ENCODE results near the gene NUMB. TPM values are rescaled to one million over a fixed set of nuclear protein-coding genes. Genes with fewer than 3 reads are reported as not detected.
A peak's percentile ranks its signal among the peaks of the same experiment; 100 is the strongest.
"Not testable (repeated sequence)": the region's sequence is repeated elsewhere in the genome, so short reads cannot be mapped to it uniquely, and the experiment has no call there.

NUMB gene
- total and polyA plus RNA-seq, 3 experiments from 2014 or later, result 36.5 to 39.0 (median 38.5) TPM

GRCh38 chr14:73402579-73402978, 55.8 kb downstream of the NUMB start:
- ChIA-PET POLR2A (no interaction called here), CTCF (no interaction called here)
- Histone ChIP-seq H3K27me3 (ENCODE audit: insufficient read depth, low read length, poor library complexity, severe bottlenecking) (no peaks in the 10 kb centered on the region), H3K4me1 (ENCODE audit: insufficient read depth, low read length) (no peaks in the 10 kb centered on the region), H3K36me3 (ENCODE audit: insufficient read depth, low read length) (no peaks in the 10 kb centered on the region), H3K4me3 (ENCODE audit: low read length) (no peak overlapping the region), H3K27ac (ENCODE audit: low read depth, low read length) (no peak overlapping the region), H3K9me3 (ENCODE audit: low read length) (no peaks in the 10 kb centered on the region)
- Mint-ChIP-seq H3K9me3 (no peaks in the 10 kb centered on the region), H3K27ac (no peak overlapping the region), H3K27me3 (no peaks in the 10 kb centered on the region), H3K36me3 (peaks cover 10 to 29% (median 11%) of the 10 kb centered on the region in 3 donors), H3K4me3 (no peak overlapping the region), H3K4me1 (peaks cover 10 to 25% (median 20%) of the 10 kb centered on the region in 3 donors)
- no peak for DNase-seq

DNA sequence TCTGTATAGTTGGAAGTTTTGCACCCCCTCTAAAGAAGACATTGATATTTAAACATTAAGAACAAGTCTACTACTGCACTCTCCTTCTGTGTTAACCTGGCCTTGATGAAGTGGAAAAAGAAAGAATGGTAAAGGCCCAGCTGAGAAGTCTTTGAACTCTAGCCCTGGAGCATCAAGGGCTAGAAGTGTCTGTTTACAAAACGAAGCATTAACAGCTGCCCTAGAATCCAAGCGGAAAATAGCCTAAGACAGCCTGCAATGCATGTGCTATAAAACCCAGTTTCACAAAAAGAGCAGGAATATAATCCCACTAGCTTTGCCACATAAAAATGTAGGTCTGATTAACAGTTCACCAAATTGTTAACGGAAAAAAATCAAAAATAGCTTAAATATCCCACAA, 60.5 kb downstream of the NUMB start:
- CTCF ChIA-PET, result no interaction called here
- peak overlapping the region in 1 of 8 donors; percentile 26 for H3K27ac Mint-ChIP-seq
- Histone ChIP-seq H3K27me3 (ENCODE audit: insufficient read depth, low read length, poor library complexity, severe bottlenecking) (no peaks in the 10 kb centered on the region), H3K4me1 (ENCODE audit: insufficient read depth, low read length) (no peaks in the 10 kb centered on the region), H3K36me3 (ENCODE audit: insufficient read depth, low read length) (no peaks in the 10 kb centered on the region), H3K4me3 (ENCODE audit: low read length) (no peak overlapping the region), H3K27ac (ENCODE audit: low read depth, low read length) (no peak overlapping the region), H3K9me3 (ENCODE audit: low read length) (no peaks in the 10 kb centered on the region)
- H3K36me3 Mint-ChIP-seq, result peaks cover 0 to 13% (median 6%) of the 10 kb centered on the region in 3 donors
- H3K27me3 Mint-ChIP-seq, result no peaks in the 10 kb centered on the region
- no peak overlapping the region for H3K4me3 Mint-ChIP-seq
- H3K9me3 Mint-ChIP-seq, result no peaks in the 10 kb centered on the region
- H3K4me1 Mint-ChIP-seq, result peaks cover 16 to 35% (median 28%) of the 10 kb centered on the region in 3 donors
- DNase-seq, result no peak
- POLR2A ChIA-PET, result no interaction called here

DNA sequence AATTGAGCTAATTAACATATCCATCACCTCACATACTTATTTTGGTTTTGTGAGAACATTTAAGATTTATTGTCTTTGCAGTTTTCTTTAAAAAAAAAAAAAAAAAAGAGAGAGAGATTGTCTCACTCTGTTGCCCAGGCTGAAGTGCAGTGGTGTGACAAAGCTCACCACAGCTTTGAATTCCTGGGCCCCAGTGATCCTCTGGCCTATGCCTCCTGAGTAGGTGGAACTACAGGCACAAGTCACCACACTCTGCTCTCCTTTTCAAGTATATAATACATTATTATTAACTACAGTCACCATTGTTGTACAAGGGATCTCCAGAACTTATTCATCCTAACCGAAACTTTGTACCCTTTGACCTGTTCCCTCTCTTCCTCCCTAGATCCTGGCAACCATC, 64.0 kb downstream of the NUMB start:
- Mint-ChIP-seq H3K4me1 (peaks cover 10 to 29% (median 19%) of the 10 kb centered on the region in 3 donors), H3K27ac (peak overlapping the region in 3 of 8 donors; percentile 32 to 57 (median 44)), H3K36me3 (peaks cover 0 to 10% (median 7%) of the 10 kb centered on the region in 3 donors), H3K9me3 (no peaks in the 10 kb centered on the region), H3K4me3 (no peak overlapping the region), H3K27me3 (no peaks in the 10 kb centered on the region)
- Histone ChIP-seq H3K27ac (ENCODE audit: low read depth, low read length) (no peak overlapping the region), H3K4me1 (ENCODE audit: insufficient read depth, low read length) (no peaks in the 10 kb centered on the region), H3K9me3 (ENCODE audit: low read length) (no peaks in the 10 kb centered on the region), H3K27me3 (ENCODE audit: insufficient read depth, low read length, poor library complexity, severe bottlenecking) (no peaks in the 10 kb centered on the region), H3K4me3 (ENCODE audit: low read length) (no peak overlapping the region), H3K36me3 (ENCODE audit: insufficient read depth, low read length) (no peaks in the 10 kb centered on the region)
- ChIA-PET POLR2A (interaction anchor here (0.7 kb wide), 1 partner anchor 251 kb away, joined by 4 read pairs; no protein-coding TSS in a partner anchor), CTCF (no interaction called here)
- DNase-seq, result no peak

GRCh38 chr14:73393375-73393774, 65.0 kb downstream of the NUMB start:
- Histone ChIP-seq H3K4me3 (ENCODE audit: low read length) (no peak overlapping the region), H3K9me3 (ENCODE audit: low read length) (no peaks in the 10 kb centered on the region), H3K4me1 (ENCODE audit: insufficient read depth, low read length) (no peaks in the 10 kb centered on the region), H3K27ac (ENCODE audit: low read depth, low read length) (no peak overlapping the region), H3K36me3 (ENCODE audit: insufficient read depth, low read length) (no peaks in the 10 kb centered on the region), H3K27me3 (ENCODE audit: insufficient read depth, low read length, poor library complexity, severe bottlenecking) (no peaks in the 10 kb centered on the region)
- POLR2A ChIA-PET, result no interaction called here
- CTCF ChIA-PET, result no interaction called here
- peaks cover 10 to 29% (median 19%) of the 10 kb centered on the region in 3 donors for H3K4me1 Mint-ChIP-seq
- peaks cover 0 to 8% (median 7%) of the 10 kb centered on the region in 3 donors for H3K36me3 Mint-ChIP-seq
- H3K27me3 Mint-ChIP-seq, result no peaks in the 10 kb centered on the region
- no peak overlapping the region for H3K4me3 Mint-ChIP-seq
- H3K27ac Mint-ChIP-seq, result no peak overlapping the region
- no peak for DNase-seq
- H3K9me3 Mint-ChIP-seq, result no peaks in the 10 kb centered on the region

DNA sequence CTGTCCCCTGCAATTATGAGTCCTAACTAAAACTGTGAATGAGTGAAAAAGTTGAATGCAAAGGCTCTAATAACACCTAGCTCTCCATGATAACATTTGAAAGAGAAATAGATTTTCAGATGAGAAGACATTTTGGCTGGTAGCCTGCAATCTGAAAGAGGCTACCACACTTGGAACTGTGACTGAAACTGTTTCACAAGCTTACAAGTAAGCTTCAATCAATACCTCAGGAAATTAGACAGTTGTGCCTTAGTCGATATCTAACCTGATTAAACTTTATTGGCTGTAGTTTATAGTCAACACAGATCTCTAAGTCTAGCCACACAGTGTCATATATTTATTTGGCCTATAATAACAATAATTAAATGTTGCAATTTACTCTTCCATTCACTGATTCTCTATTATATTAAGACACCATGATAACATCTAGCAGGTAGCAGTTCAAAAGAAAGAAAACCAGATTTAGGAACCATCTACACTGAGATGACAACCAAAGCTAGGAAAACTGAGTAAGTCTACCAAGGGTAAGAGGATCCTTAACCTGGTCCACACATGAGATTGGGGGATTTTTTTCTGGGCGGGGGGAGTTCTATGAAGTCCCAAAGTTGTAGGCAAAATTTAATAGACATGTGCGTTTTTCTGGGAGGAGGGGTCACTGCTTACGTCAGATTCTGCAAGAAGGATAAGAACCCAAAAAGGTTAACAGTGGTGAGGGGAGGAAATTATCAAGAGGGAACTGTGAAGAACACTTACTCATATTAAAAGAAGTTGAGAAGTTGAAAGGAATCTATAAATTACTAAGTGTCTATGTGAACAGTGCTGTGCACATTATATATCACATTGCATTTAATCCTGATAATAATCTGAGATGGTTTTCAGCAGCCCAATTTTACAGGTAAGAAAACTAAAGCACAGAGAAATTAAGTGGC, 65.8 kb downstream of the NUMB start:
- no peaks in the 10 kb centered on the region for H3K9me3 Mint-ChIP-seq
- H3K4me1 Mint-ChIP-seq, result peaks cover 10 to 26% (median 19%) of the 10 kb centered on the region in 3 donors
- no peak overlapping the region for H3K4me3 Mint-ChIP-seq
- H3K36me3 Mint-ChIP-seq, result peaks cover 0 to 8% (median 6%) of the 10 kb centered on the region in 3 donors
- H3K27me3 Mint-ChIP-seq, result no peaks in the 10 kb centered on the region
- peak overlapping the region in 2 of 8 donors; percentile 9 to 56 for H3K27ac Mint-ChIP-seq
- H3K4me1 ChIP-seq (ENCODE audit: insufficient read depth, low read length), result no peaks in the 10 kb centered on the region
- CTCF ChIA-PET, result no interaction called here
- H3K27me3 ChIP-seq (ENCODE audit: insufficient read depth, low read length, poor library complexity, severe bottlenecking), result no peaks in the 10 kb centered on the region
- H3K4me3 ChIP-seq (ENCODE audit: low read length), result no peak overlapping the region
- H3K36me3 ChIP-seq (ENCODE audit: insufficient read depth, low read length), result no peaks in the 10 kb centered on the region
- no peak for DNase-seq
- no peak overlapping the region for H3K27ac ChIP-seq (ENCODE audit: low read depth, low read length)
- no peaks in the 10 kb centered on the region for H3K9me3 ChIP-seq (ENCODE audit: low read length)
- POLR2A ChIA-PET, result no interaction called here

DNA sequence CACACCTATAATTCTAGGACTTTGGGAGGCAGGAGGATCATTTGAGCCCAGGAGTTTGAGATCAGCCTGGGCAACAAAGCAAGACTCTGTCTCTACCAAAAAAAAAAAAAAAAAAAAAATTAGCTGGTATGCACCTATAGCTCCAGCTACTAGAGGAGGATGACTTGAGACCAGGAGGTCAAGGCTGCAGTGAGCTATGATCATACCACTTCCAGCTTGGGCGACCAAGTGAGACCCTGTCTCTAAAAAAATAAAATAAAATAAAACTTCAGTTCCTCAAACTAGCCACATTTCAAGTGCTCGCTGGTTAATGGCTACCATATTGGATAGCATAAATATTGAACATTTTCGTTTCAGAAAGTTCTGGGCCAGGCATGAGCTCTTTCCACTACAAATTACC, 70.5 kb downstream of the NUMB start:
- H3K9me3 ChIP-seq (ENCODE audit: low read length); H3K27me3 Mint-ChIP-seq; DNase-seq; H3K27ac Mint-ChIP-seq; H3K4me1 ChIP-seq (ENCODE audit: insufficient read depth, low read length); H3K4me3 Mint-ChIP-seq; H3K27me3 ChIP-seq (ENCODE audit: insufficient read depth, low read length, poor library complexity, severe bottlenecking); H3K36me3 ChIP-seq (ENCODE audit: insufficient read depth, low read length); H3K4me1 Mint-ChIP-seq; H3K27ac ChIP-seq (ENCODE audit: low read depth, low read length); H3K4me3 ChIP-seq (ENCODE audit: low read length): not testable (repeated sequence)
- peaks cover 0 to 13% (median 10%) of the 10 kb centered on the region in 5 donors for H3K9me3 Mint-ChIP-seq
- CTCF ChIA-PET, result interaction anchor here (0.7 kb wide), 2 partner anchors 9 to 129 kb away, joined by 3 to 4 read pairs; no protein-coding TSS in a partner anchor
- POLR2A ChIA-PET, result interaction anchor here (0.6 kb wide), 1 partner anchor 8 kb away, joined by 3 read pairs; no protein-coding TSS in a partner anchor
- H3K36me3 Mint-ChIP-seq, result peaks cover 10 to 18% (median 17%) of the 10 kb centered on the region in 3 donors

DNA sequence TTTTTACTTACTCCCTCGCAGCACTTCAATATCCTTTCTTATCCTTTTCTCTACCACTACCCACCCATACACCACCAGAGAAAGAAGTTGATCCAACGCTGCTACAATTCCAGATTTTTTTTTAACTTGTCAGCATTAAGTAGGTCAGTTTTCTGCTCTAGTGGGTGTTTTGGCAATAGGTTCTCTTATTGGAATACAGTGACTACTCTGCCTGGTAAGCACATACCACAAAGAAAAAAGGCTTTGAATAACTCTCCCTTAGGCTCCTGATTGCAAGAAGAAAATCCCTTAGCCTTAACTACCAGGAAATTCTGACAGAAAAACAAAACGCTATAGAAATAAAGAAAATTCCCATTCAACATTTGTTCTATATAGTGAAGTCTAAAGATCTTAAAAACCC, 72.0 kb downstream of the NUMB start:
- no peak overlapping the region for H3K4me3 Mint-ChIP-seq
- H3K27me3 ChIP-seq (ENCODE audit: insufficient read depth, low read length, poor library complexity, severe bottlenecking), result no peaks in the 10 kb centered on the region
- no peak overlapping the region for H3K27ac ChIP-seq (ENCODE audit: low read depth, low read length)
- H3K27me3 Mint-ChIP-seq, result no peaks in the 10 kb centered on the region
- H3K27ac Mint-ChIP-seq, result no peak overlapping the region
- ChIA-PET CTCF (no interaction called here), POLR2A (no interaction called here)
- no peaks in the 10 kb centered on the region for H3K4me1 ChIP-seq (ENCODE audit: insufficient read depth, low read length)
- H3K36me3 ChIP-seq (ENCODE audit: insufficient read depth, low read length), result no peaks in the 10 kb centered on the region
- DNase-seq, result no peak
- peaks cover 15 to 23% (median 22%) of the 10 kb centered on the region in 3 donors for H3K36me3 Mint-ChIP-seq
- H3K4me3 ChIP-seq (ENCODE audit: low read length), result no peak overlapping the region
- H3K9me3 Mint-ChIP-seq, result peaks cover 4 to 15% (median 13%) of the 10 kb centered on the region in 5 donors
- peaks cover 2 to 8% (median 6%) of the 10 kb centered on the region in 3 donors for H3K4me1 Mint-ChIP-seq
- H3K9me3 ChIP-seq (ENCODE audit: low read length), result no peaks in the 10 kb centered on the region

DNA sequence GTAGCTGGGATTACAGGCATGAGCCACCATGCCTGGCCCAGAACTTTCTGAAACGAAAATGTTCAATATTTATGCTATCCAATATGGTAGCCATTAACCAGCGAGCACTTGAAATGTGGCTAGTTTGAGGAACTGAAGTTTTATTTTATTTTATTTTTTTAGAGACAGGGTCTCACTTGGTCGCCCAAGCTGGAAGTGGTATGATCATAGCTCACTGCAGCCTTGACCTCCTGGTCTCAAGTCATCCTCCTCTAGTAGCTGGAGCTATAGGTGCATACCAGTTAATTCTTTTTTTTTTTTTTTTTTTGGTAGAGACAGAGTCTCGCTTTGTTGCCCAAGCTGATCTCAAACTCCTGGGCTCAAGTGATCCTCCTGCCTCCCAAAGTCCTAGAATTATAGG, 73.3 kb downstream of the NUMB start:
- H3K27me3 ChIP-seq (ENCODE audit: insufficient read depth, low read length, poor library complexity, severe bottlenecking); H3K27ac Mint-ChIP-seq; POLR2A ChIA-PET; DNase-seq; H3K27me3 Mint-ChIP-seq; H3K4me3 Mint-ChIP-seq; H3K4me3 ChIP-seq (ENCODE audit: low read length); H3K36me3 ChIP-seq (ENCODE audit: insufficient read depth, low read length); H3K27ac ChIP-seq (ENCODE audit: low read depth, low read length); H3K4me1 ChIP-seq (ENCODE audit: insufficient read depth, low read length); H3K9me3 ChIP-seq (ENCODE audit: low read length); CTCF ChIA-PET: not testable (repeated sequence)
- Mint-ChIP-seq H3K9me3 (peaks cover 4 to 15% (median 13%) of the 10 kb centered on the region in 5 donors), H3K4me1 (peaks cover 5 to 13% (median 8%) of the 10 kb centered on the region in 3 donors), H3K36me3 (peaks cover 15 to 24% (median 23%) of the 10 kb centered on the region in 3 donors)

Data from CD8-positive, alpha-beta memory T cell (primary cell).